ENCODE results near the gene DENND1A.

Gene DENND1A

GRCh38 chr9:123591283-123591682 is 338.6 kb downstream of the DENND1A start:
- POLR2A ChIA-PET, result no interaction called here

GRCh38 chr9:123590499-123590898 is 339.4 kb downstream of the DENND1A start:
- ChIA-PET CTCF (no interaction called here), POLR2A (no interaction called here)
- DNase-seq (ENCODE audit: extremely low spot score), result no peak
- TF ChIP-seq CTCF (IDR thresholded peaks at IDR 0.05; ENCODE audit: control extremely low read depth, extremely low read depth, low read depth, missing control alignments), result no peak

More at GRCh38 chr9:123591283-123591682, 338.6 kb downstream of the DENND1A start:
- no peak for DNase-seq (ENCODE audit: extremely low spot score)
- no peak for TF ChIP-seq CTCF (IDR thresholded peaks at IDR 0.05; ENCODE audit: control extremely low read depth, extremely low read depth, low read depth, missing control alignments)
- CTCF ChIA-PET, result no interaction called here

- DNase-seq (ENCODE audit: extremely low spot score), result no peak
- TF ChIP-seq CTCF (IDR thresholded peaks at IDR 0.05; ENCODE audit: control extremely low read depth, extremely low read depth, low read depth, missing control alignments), result no peak
- ChIA-PET CTCF (no interaction called here), POLR2A (interaction anchor here (0.7 kb wide), 1 partner anchor 588 kb away, joined by 6 read pairs; no protein-coding TSS in a partner anchor)
Measured at GRCh38 chr9:123589361-123590239, 340.3 kb downstream of the DENND1A start.

GRCh38 chr9:123586275-123586674 is 343.7 kb downstream of the DENND1A start:
- POLR2A ChIA-PET, result no interaction called here
- CTCF ChIA-PET, result interaction anchor here (1.5 kb wide), 1 partner anchor 15 kb away, joined by 4 read pairs; no protein-coding TSS in a partner anchor
- no peak for DNase-seq (ENCODE audit: extremely low spot score)
- no peak for TF ChIP-seq CTCF (IDR thresholded peaks at IDR 0.05; ENCODE audit: control extremely low read depth, extremely low read depth, low read depth, missing control alignments)

GRCh38 chr9:123584202-123585176 is 345.4 kb downstream of the DENND1A start:
- no peak for DNase-seq (ENCODE audit: extremely low spot score)
- ChIA-PET POLR2A (no interaction called here), CTCF (interaction anchor here (1.4 kb wide), 1 partner anchor 24 kb away, joined by 3 read pairs; no protein-coding TSS in a partner anchor)
- TF ChIP-seq CTCF (IDR thresholded peaks at IDR 0.05; ENCODE audit: control extremely low read depth, extremely low read depth, low read depth, missing control alignments), result no peak

GRCh38 chr9:123583646-123584045 is 346.3 kb downstream of the DENND1A start:
- ChIA-PET CTCF (interaction anchor here (1.4 kb wide), 1 partner anchor 23 kb away, joined by 3 read pairs; no protein-coding TSS in a partner anchor), POLR2A (no interaction called here)
- DNase-seq (ENCODE audit: extremely low spot score), result no peak
- TF ChIP-seq CTCF (IDR thresholded peaks at IDR 0.05; ENCODE audit: control extremely low read depth, extremely low read depth, low read depth, missing control alignments), result no peak

All from GM10248 (cell line).